HepG2 (cell line): ENCODE results near the gene PTPN22. TPM values are rescaled to one million over a fixed set of nuclear protein-coding genes. Genes with fewer than 3 reads are reported as not detected.

ENCODE experiments used
- ATAC-seq: fragments of 200-7000 bp; cut with Tn5 transposase; 3 replicates; pipeline ENCODE4 v1.9.1; 2020; ENCODE audit warnings: mild to moderate bottlenecking, moderate library complexity
- BruUV-seq: library from RNA; stranded (reverse); fragments of 400-500 nt; replicated peaks from 2 replicates; lab custom pipeline; 2021; lab: Mats Ljungman, UMichigan
- CTCF ChIA-PET: fragments of 300-600 bp; formaldehyde crosslinking; extraction: SDS; loops from one replicate; lab custom pipeline; 2021; ENCODE audit warnings: low total read pairs, inconsistent platforms, low intra/inter-chr PET ratio; lab: Yijun Ruan, JAX
- POLR2A ChIA-PET: fragments of 350-600 bp; sonication (Branson Sonifier 250); formaldehyde crosslinking; loops from one replicate; lab custom pipeline; 2020; ENCODE audit warnings: antibody characterized with exemption, inconsistent platforms; lab: Yijun Ruan, JAX
- DNase-seq: peaks from one replicate; pipeline ENCODE4 v3.0.0-alpha.2; 2015; ENCODE audit warnings: low spot score
- FAIRE-seq: peaks from 3 replicates; lab custom pipeline; 2011; peaks lifted over from hg19 to GRCh38; lab: Jason Lieb, UNC
- H2AFZ ChIP-seq: one replicate; pipeline ENCODE4 v1.6.1; 2011; ENCODE audit warnings: low read length, inconsistent platforms
- H3K27ac ChIP-seq: fragments of 300-600 bp; 3 replicates; pipeline ENCODE4 v1.8.0; 2011; ENCODE audit warnings: mixed run types, mild to moderate bottlenecking, mixed read lengths, low read length, inconsistent platforms; ENCODE audit not compliant: insufficient read depth; ENCODE audit errors: extremely low read length
- H3K27me3 ChIP-seq, 2 experiments: fragments of 200-600 bp in 1 of 2; 2 replicates in 1 of 2; 3 replicates in 1 of 2; pipeline versions ENCODE4 v1.6.0 to v1.8.0; 2011; ENCODE audit warnings: low read length in 2 of 2, mild to moderate bottlenecking in 2 of 2, moderate library complexity in 2 of 2, inconsistent platforms in 1 of 2; ENCODE audit not compliant: insufficient read depth in 2 of 2, control insufficient read depth in 1 of 2
- H3K36me3 ChIP-seq, 2 experiments: fragments of 200-600 bp in 1 of 2; replicated peaks in 1 of 2; 2 replicates in 1 of 2; 3 replicates in 1 of 2; pipeline versions ENCODE4 v1.5.1 to v1.8.0; 2011; ENCODE audit warnings: low read length in 2 of 2, inconsistent platforms in 1 of 2; ENCODE audit not compliant: insufficient read depth in 2 of 2, control insufficient read depth in 1 of 2
- H3K4me1 ChIP-seq: 2 replicates; pipeline ENCODE4 v1.5.1; 2012; ENCODE audit warnings: low read length, inconsistent platforms; ENCODE audit not compliant: insufficient read depth
- H3K4me2 ChIP-seq: 2 replicates; pipeline ENCODE4 v1.6.0; 2011; ENCODE audit warnings: low read depth, low read length, inconsistent platforms
- H3K4me3 ChIP-seq, 3 experiments: fragments of 200-600 bp in 1 of 3; sonication (generic), shearing (Covaris generic) in 1 of 3; replicated peaks in 1 of 3; 2 replicates each; pipeline ENCODE4 v1.5.1; 2011 to 2016; ENCODE audit warnings: low read length in 3 of 3, inconsistent platforms in 2 of 3, low read depth in 2 of 3, mild to moderate bottlenecking in 2 of 3, control low read depth in 1 of 3, mixed read lengths in 1 of 3; ENCODE audit not compliant: insufficient read depth in 1 of 3
- H3K79me2 ChIP-seq: one replicate; pipeline ENCODE4 v1.6.1; 2011; ENCODE audit warnings: low read length, inconsistent platforms; ENCODE audit not compliant: insufficient read depth
- H3K9ac ChIP-seq: 2 replicates; pipeline ENCODE4 v1.6.0; 2011; ENCODE audit warnings: mild to moderate bottlenecking, low read depth, low read length, inconsistent platforms; ENCODE audit not compliant: insufficient read depth
- H3K9me3 ChIP-seq: 2 replicates; pipeline ENCODE4 v1.5.1; 2012; ENCODE audit warnings: mild to moderate bottlenecking, low read length
- H4K20me1 ChIP-seq: 2 replicates; pipeline ENCODE4 v1.6.0; 2011; ENCODE audit warnings: inconsistent platforms, mild to moderate bottlenecking, low read length, moderate library complexity; ENCODE audit not compliant: insufficient read depth
- ERF ChIP-seq: IDR thresholded peaks from 2 replicates; pipeline ENCODE4 v1.6.1; 2018; ENCODE audit warnings: missing biosample characterization, missing genetic modification reagents
- GATAD2A ChIP-seq: IDR thresholded peaks from 2 replicates; pipeline ENCODE4 v1.6.1; 2016
- GPN1 ChIP-seq: sonication (generic); formaldehyde crosslinking; IDR thresholded peaks from 2 replicates; pipeline ENCODE4 v1.5.1; 2020; ENCODE audit warnings: missing genetic modification reagents, borderline replicate concordance
- KLF16 ChIP-seq, 2 experiments: sonication (generic) in 1 of 2; formaldehyde crosslinking in 1 of 2; IDR thresholded peaks; 2 replicates each; pipeline versions ENCODE4 v1.6.1 to v1.8.0; 2016 to 2023; ENCODE audit warnings: missing genetic modification reagents in 2 of 2, missing compliant biosample characterization in 1 of 2
- MEIS1 ChIP-seq: sonication (generic); formaldehyde crosslinking; IDR thresholded peaks from 2 replicates; pipeline ENCODE4 v1.9.0; 2021; ENCODE audit warnings: mild to moderate bottlenecking, missing genetic modification reagents, moderate library complexity, borderline replicate concordance
- SMARCE1 ChIP-seq: fragments of 450-650 bp; IDR thresholded peaks from 2 replicates; pipeline ENCODE4 v1.6.1; 2017; ENCODE audit warnings: borderline replicate concordance
- SP5 ChIP-seq: IDR thresholded peaks from 2 replicates; pipeline ENCODE4 v1.6.1; 2016; ENCODE audit warnings: low read depth, borderline replicate concordance
- TEF ChIP-seq: sonication (generic); formaldehyde crosslinking; IDR thresholded peaks from 2 replicates; pipeline ENCODE4 v1.5.0; 2020; ENCODE audit warnings: missing genetic modification reagents
- YEATS2 ChIP-seq: sonication (generic); formaldehyde crosslinking; IDR thresholded peaks from 2 replicates; pipeline ENCODE4 v1.4.0; 2020; ENCODE audit warnings: missing genetic modification reagents, borderline replicate concordance
- WGBS: methylation state at CpG from one replicate; pipeline ENCODE4 v1.1.6; 2017; ENCODE audit warnings: low lambda C conversion rate; 5-methylcytosine and 5-hydroxymethylcytosine counted together
- in situ Hi-C: cut with HindIII; loops from 2 replicates; pipeline ENCODE4 v1.10.0; 2017; ENCODE audit warnings: low pct_unique_long_range_greater_than_20kb; ENCODE audit not compliant: extremely low pct_ligation_motif_present
- intact Hi-C: fragments of 100-400 bp; cut with micrococcal nuclease; formaldehyde crosslinking; loops from one replicate; pipeline ENCODE4 v1.10.0; 2022; ENCODE audit not compliant: unreplicated experiment
- polyA plus RNA-seq, 8 experiments: library from polyadenylated mRNA; depleted of rRNA in 3 of 8; stranded (reverse) in 7 of 8; unstranded in 1 of 8; fragments of >200 nt; fragmentation: Illumina TruSeq in 4 of 8; extraction: Trizol in 4 of 8; gene quantifications; 2 replicates each; pipeline versions ENCODE4 v1.2.1 to v1.2.3, GENCODE V29; 2011 to 2016; ENCODE audit warnings: low read depth in 4 of 8, missing spikeins in 1 of 8, mixed read lengths in 1 of 8; ENCODE audit not compliant: insufficient read depth in 1 of 8
- total RNA-seq, 5 experiments: library from RNA; depleted of rRNA; stranded (reverse); fragments of >200 nt; fragmentation: Illumina TruSeq; extraction: Trizol; gene quantifications; 2 replicates each; pipeline ENCODE4 v1.2.3, GENCODE V29; 2016; ENCODE audit warnings: low read depth in 1 of 5
- TF ChIP-seq, protein P1 (sequence below): sonication (generic); formaldehyde crosslinking; IDR thresholded peaks from 2 replicates; pipeline ENCODE4 v1.9.0; 2021; ENCODE audit warnings: missing genetic modification reagents, borderline replicate concordance
- TF ChIP-seq, protein P2 (sequence below): IDR thresholded peaks from 2 replicates; pipeline ENCODE4 v1.6.1; 2016; ENCODE audit warnings: control low read depth
- TF ChIP-seq, protein P3 (sequence below): sonication (generic); formaldehyde crosslinking; IDR thresholded peaks from 2 replicates; pipeline ENCODE4 v1.9.0; 2021; ENCODE audit warnings: mild to moderate bottlenecking, missing genetic modification reagents

Gene PTPN22
- total and polyA plus RNA-seq, 2 of the 13 experiments (the other 11 are each of a cell fraction or from before 2014, with no cell fraction given) = not detected

DNA sequence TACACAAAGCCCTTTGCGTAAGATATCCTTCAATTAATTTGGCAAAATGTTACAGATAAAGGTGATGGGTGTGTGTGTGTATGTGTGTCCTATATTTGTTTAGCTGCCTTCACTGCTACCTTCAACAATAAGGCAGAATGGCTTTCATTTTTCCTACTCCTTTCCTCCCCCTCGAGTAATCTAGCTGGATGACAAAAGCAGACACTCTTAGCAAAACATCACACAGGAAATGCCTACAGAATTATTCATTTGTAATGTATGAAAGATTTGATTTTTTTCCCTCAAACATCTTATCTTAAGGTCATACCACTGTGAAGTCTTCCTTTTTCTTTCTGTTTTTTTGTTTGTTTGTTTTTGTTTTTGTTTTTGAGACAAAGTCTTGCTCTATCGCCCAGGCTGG lies 10.6 kb downstream of the PTPN22 start (continued):
- TF ChIP-seq, protein P1, sequence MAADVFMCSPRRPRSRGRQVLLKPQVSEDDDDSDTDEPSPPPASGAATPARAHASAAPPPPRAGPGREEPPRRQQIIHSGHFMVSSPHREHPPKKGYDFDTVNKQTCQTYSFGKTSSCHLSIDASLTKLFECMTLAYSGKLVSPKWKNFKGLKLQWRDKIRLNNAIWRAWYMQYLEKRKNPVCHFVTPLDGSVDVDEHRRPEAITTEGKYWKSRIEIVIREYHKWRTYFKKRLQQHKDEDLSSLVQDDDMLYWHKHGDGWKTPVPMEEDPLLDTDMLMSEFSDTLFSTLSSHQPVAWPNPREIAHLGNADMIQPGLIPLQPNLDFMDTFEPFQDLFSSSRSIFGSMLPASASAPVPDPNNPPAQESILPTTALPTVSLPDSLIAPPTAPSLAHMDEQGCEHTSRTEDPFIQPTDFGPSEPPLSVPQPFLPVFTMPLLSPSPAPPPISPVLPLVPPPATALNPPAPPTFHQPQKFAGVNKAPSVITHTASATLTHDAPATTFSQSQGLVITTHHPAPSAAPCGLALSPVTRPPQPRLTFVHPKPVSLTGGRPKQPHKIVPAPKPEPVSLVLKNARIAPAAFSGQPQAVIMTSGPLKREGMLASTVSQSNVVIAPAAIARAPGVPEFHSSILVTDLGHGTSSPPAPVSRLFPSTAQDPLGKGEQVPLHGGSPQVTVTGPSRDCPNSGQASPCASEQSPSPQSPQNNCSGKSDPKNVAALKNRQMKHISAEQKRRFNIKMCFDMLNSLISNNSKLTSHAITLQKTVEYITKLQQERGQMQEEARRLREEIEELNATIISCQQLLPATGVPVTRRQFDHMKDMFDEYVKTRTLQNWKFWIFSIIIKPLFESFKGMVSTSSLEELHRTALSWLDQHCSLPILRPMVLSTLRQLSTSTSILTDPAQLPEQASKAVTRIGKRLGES (CRISPR knock-in tag) = no peak
- TF ChIP-seq KLF16 (CRISPR knock-in tag; IDR thresholded peaks at IDR 0.05) (no peak), MEIS1 (CRISPR knock-in tag) (no peak)
- TF ChIP-seq, protein P2, sequence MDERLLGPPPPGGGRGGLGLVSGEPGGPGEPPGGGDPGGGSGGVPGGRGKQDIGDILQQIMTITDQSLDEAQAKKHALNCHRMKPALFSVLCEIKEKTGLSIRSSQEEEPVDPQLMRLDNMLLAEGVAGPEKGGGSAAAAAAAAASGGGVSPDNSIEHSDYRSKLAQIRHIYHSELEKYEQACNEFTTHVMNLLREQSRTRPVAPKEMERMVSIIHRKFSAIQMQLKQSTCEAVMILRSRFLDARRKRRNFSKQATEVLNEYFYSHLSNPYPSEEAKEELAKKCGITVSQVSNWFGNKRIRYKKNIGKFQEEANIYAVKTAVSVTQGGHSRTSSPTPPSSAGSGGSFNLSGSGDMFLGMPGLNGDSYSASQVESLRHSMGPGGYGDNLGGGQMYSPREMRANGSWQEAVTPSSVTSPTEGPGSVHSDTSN = no peak

DNA sequence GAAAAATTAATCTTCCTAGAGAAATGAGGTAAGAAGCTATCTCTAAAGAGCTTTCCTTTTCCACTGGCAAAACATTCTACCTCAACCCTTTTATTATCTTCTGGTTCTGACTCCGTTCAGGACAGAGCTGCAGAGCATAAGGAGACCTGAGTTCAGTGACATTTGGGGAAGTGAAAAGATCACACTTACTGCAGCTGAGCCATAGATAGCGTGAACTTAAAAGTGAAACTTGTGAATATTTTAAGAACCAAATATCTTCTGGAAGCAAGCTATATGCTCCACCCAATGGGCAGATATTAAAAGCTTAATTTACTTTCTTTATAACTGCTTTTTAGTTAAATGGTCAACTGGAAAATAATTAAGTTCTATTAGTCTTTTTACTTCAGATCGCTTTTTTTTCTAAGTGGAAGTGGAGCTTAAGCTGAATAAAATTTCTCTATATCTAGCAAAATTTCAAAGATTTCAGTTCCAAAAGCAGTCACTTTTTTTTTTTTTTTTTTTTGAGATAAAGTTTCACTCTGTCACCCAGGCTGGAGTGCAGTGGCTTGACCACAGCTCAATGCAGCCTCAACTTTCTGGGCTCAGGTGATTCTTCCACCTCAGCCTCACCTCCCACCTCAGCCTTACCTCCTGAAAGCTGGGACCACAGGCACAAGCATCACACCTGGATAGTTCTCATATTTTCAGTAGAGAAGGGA lies 11.9 kb downstream of the PTPN22 start:
- Histone ChIP-seq H3K4me2 (no peak overlapping the region), H2AFZ (no peak overlapping the region), H3K4me1 (peaks cover 14% of the 10 kb centered on the region), H3K36me3 (no peaks in the 10 kb centered on the region), H4K20me1 (no peaks in the 10 kb centered on the region), H3K27ac (no peak overlapping the region), H3K4me3 (no peak overlapping the region), H3K9ac (no peak overlapping the region), H3K79me2 (no peaks in the 10 kb centered on the region), H3K27me3 (no peaks in the 10 kb centered on the region; a peak in 1 of 5 replicates), H3K9me3 (no peaks in the 10 kb centered on the region)
- in situ Hi-C loops = no loop called here
- DNase-seq (no peak), FAIRE-seq (no peak), ATAC-seq (no peak)
- intact Hi-C loops = no loop called here
- 33% methylated on average over 3 of the region's 3 CpGs for WGBS
- CTCF ChIA-PET = no interaction called here
- POLR2A ChIA-PET = no interaction called here
- BruUV-seq = no TSS peak
- no peak for TF ChIP-seq SMARCE1
- no peak for TF ChIP-seq GPN1 (CRISPR knock-in tag)
- TF ChIP-seq YEATS2 (CRISPR knock-in tag) = no peak
- no peak for TF ChIP-seq ERF (CRISPR knock-in tag)
- no peak for TF ChIP-seq TEF (CRISPR knock-in tag)
- no peak for TF ChIP-seq GATAD2A (CRISPR knock-in tag)
- TF ChIP-seq SP5 = no peak
- TF ChIP-seq, protein P3, sequence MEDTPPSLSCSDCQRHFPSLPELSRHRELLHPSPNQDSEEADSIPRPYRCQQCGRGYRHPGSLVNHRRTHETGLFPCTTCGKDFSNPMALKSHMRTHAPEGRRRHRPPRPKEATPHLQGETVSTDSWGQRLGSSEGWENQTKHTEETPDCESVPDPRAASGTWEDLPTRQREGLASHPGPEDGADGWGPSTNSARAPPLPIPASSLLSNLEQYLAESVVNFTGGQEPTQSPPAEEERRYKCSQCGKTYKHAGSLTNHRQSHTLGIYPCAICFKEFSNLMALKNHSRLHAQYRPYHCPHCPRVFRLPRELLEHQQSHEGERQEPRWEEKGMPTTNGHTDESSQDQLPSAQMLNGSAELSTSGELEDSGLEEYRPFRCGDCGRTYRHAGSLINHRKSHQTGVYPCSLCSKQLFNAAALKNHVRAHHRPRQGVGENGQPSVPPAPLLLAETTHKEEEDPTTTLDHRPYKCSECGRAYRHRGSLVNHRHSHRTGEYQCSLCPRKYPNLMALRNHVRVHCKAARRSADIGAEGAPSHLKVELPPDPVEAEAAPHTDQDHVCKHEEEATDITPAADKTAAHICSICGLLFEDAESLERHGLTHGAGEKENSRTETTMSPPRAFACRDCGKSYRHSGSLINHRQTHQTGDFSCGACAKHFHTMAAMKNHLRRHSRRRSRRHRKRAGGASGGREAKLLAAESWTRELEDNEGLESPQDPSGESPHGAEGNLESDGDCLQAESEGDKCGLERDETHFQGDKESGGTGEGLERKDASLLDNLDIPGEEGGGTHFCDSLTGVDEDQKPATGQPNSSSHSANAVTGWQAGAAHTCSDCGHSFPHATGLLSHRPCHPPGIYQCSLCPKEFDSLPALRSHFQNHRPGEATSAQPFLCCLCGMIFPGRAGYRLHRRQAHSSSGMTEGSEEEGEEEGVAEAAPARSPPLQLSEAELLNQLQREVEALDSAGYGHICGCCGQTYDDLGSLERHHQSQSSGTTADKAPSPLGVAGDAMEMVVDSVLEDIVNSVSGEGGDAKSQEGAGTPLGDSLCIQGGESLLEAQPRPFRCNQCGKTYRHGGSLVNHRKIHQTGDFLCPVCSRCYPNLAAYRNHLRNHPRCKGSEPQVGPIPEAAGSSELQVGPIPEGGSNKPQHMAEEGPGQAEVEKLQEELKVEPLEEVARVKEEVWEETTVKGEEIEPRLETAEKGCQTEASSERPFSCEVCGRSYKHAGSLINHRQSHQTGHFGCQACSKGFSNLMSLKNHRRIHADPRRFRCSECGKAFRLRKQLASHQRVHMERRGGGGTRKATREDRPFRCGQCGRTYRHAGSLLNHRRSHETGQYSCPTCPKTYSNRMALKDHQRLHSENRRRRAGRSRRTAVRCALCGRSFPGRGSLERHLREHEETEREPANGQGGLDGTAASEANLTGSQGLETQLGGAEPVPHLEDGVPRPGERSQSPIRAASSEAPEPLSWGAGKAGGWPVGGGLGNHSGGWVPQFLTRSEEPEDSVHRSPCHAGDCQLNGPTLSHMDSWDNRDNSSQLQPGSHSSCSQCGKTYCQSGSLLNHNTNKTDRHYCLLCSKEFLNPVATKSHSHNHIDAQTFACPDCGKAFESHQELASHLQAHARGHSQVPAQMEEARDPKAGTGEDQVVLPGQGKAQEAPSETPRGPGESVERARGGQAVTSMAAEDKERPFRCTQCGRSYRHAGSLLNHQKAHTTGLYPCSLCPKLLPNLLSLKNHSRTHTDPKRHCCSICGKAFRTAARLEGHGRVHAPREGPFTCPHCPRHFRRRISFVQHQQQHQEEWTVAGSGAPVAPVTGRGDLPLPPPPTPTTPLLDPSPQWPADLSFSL = no peak
